ENCODE data around the gene FCRLA. TPM values are rescaled to one million over a fixed set of nuclear protein-coding genes. Genes with fewer than 3 reads are reported as not detected.

FCRLA gene, protein sequence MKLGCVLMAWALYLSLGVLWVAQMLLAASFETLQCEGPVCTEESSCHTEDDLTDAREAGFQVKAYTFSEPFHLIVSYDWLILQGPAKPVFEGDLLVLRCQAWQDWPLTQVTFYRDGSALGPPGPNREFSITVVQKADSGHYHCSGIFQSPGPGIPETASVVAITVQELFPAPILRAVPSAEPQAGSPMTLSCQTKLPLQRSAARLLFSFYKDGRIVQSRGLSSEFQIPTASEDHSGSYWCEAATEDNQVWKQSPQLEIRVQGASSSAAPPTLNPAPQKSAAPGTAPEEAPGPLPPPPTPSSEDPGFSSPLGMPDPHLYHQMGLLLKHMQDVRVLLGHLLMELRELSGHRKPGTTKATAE
- 0.27 and 0.74 TPM in 2 replicates for total RNA-seq

DNA sequence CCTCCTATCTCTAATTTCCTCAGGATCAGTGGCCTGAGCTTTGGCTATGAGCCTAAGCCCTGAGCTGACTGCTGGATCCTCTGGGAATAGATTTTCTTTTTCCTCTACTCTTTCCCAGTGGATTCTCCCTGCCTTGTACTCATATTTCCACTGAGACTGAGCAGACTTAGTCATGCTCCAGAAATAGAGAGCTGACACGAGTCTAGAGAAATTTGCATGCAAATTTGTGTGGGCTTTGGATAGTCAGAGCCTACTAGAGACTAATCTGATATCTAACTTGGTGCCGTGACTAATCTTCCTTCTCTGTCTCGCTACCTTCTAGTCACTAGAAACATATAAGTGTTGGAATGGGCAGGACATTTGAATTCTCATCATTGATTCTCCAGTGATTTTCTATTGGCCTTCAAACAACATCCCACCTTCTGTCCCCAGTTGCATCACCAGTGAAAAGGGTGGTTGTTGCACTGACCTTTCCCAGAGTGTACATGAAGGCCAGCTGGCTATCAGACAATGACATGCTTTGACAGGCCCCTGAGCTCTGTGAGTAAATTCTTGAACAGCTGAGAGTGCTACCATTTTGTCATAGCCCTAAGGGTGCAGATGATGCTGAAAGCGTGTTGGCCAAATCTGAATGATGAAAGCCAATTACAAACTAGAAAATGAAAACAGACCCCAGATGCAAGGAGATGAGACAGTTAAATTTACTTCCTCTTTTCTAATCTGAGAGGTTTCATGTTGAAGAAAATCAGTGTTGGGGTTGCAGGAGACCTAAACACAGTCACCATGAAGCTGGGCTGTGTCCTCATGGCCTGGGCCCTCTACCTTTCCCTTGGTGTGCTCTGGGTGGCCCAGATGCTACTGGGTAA lies at the start of gene FCRLA:
FCRLA (plus strand) TSS at position 748 of the 866 bp plus-strand sequence; CDS start at position 784, 36 bp downstream.

DNA sequence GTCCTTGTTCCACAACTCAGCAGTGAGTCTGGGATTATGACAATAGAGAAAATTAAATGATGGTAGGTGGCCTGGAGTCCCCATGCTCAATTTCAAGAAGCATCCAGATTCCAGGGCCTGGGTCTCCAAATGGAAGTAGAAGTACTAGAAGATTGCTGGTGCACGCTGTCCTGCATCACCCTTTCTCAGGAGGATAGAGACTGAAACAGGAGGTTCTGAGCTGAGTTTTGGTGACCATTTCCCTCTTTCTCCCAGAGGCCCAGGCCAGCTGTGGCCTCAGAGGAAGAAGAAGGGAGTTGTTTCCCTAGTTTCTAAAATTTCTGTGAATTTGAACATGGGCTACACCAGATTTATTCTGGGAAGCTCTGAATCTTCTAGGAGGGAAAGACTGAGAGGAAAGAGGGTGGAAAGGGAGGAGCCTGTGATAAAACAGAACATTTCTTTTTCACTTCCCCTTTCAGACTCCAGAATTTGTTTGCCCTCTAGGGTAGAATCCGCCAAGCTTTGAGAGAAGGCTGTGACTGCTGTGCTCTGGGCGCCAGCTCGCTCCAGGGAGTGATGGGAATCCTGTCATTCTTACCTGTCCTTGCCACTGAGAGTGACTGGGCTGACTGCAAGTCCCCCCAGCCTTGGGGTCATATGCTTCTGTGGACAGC lies 44.2 kb upstream of the FCRLA start, which contains the start of gene FCGR2B:
FCGR2B (plus strand) TSS at position 460 of the 656 bp plus-strand sequence; CDS start at position 559, 99 bp downstream.

DNA sequence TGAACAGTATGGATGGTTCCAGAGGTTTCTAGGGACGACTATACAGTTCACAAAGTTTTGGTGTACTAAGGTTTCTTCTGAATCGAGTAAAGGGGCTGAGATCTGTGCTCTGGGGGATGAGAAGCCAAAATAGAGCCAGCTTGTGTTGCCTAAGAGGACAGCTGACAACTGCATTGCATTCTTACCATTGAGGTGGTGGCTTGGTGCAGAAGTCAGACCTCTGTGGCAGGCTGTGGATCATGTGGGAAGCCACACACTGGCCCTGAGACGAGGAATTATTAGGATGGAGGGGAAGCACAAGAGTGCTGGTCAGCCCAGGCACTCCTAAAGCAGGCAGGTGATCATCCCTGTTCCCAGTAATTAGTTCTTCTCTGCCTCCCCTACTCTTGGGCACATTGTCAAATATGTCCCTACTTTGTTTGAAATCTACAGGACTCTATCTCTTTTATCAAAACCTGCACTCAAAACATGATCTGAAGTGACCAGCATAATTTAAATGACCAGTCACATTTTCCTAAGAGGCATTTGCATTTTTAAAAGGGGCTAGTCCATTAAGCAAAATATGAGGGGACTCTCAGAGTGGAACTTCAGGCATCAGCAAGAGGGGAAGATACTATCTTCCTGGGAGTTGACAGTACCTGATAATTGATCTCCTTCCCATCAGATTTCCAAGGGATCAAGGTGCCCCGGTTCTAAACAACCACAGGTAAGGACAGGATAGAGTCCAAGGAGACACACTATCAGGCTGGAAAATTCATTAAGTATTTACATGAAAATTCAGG lies 14.1 kb downstream of the FCRLA start, which contains the start of gene FCRLB:
FCRLB (plus strand) TSS at position 589 of the 782 bp plus-strand sequence. CDS start 1,129 bp downstream, outside the sequence.

GRCh38 chr1:161749509-161750407 lies 42.7 kb downstream of the FCRLA start, which contains the start of gene DUSP12:
TSS of gene DUSP12 (plus strand) at chr1:161749786. CDS start at chr1:161749802, 16 bp downstream.

Other genes with a start within 250 kb of the FCRLA start
- 0.20 and 1.7 TPM in 2 replicates for gene FCGR2A, start 201.8 kb upstream of the FCRLA start, total RNA-seq
- gene HSPA6, start 182.7 kb upstream of the FCRLA start, total RNA-seq: 0.20 TPM in 1 of 2 replicates, not detected in the other
- gene FCGR3A, start 157.4 kb upstream of the FCRLA start, total RNA-seq: not detected in 2 replicates
- not detected in 2 replicates for gene FCGR3B, start 76.1 kb upstream of the FCRLA start, total RNA-seq
- not detected in 2 replicates for gene FCGR2B, start 44.1 kb upstream of the FCRLA start, total RNA-seq
- 3.6 and 4.0 TPM in 2 replicates for gene FCRLB, start 14.3 kb downstream of the FCRLA start, total RNA-seq
- 25.6 and 26.8 TPM in 2 replicates for gene DUSP12, start 42.6 kb downstream of the FCRLA start, total RNA-seq
- 41.4 and 44.4 TPM in 2 replicates for gene ATF6, start 59.1 kb downstream of the FCRLA start, total RNA-seq

Measured in mammary microvascular endothelial cell (primary cell).